AG04449 (cell line): ENCODE results near the gene QRFP.

Source experiments
- CTCF ChIA-PET: fragments of 350-600 bp; formaldehyde crosslinking; extraction: SDS; loops from one replicate; lab custom pipeline; 2021; ENCODE audit warnings: antibody characterized with exemption; lab: Yijun Ruan, JAX
- POLR2A ChIA-PET: fragments of 400-600, 350-600 bp; formaldehyde crosslinking; extraction: SDS; loops from one replicate; lab custom pipeline; 2020; ENCODE audit warnings: antibody characterized with exemption, inconsistent platforms; lab: Yijun Ruan, JAX
- DNase-seq: peaks from one replicate; pipeline ENCODE4 v3.0.0-alpha.2; 2010; ENCODE audit warnings: low read depth, low spot score
- H3K4me3 ChIP-seq: 2 replicates; pipeline ENCODE4 v1.5.1; 2011; ENCODE audit warnings: low read depth, mild to moderate bottlenecking, control low read depth, low read length
- TF ChIP-seq, protein P1 (sequence below): IDR thresholded peaks from one replicate; pipeline ENCODE4 v1.5.1; 2011; ENCODE audit warnings: mild to moderate bottlenecking, moderate library complexity, low read length, control low read depth, inconsistent platforms; ENCODE audit not compliant: insufficient read depth; ENCODE audit errors: missing control alignments

Gene QRFP, protein sequence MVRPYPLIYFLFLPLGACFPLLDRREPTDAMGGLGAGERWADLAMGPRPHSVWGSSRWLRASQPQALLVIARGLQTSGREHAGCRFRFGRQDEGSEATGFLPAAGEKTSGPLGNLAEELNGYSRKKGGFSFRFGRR

DNA sequence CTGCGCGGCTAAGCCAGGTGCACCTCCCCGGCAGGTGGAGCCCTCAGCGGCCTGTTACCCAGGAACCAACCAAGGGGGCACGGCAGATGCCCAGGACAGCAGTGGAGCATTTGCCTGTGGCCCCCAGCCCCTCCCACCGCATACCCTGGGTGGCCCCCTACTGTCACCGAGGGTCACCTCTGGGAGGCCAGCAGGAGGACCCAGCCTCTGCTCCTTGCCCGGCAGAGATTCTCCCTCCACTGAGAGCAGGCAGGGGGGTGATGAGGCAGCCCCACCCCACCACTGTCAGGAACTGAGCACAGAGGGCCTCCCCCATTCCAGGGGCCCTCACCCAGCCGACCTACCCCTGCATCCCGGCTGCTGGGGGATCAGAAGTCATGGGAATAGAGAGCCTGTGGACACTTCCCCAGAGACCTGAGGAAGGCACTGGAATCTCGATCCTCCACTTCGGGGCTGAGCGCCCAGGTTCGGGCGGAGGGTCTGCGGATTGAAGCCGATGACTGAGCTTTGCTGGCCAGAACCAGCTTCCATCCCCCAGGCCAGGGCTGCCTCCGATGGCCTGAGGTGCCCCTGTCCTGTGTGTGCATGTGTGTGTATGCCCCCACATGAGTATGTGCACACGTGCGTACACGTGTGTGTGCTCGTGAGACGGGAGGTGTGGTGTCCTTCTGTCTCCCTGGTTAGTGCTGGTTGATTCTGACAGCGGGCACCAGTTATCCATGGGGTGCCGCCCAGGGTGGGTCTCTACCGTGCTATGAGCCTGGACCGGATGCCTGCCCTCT lies at the start of gene QRFP:
Gene QRFP, minus strand, starts transcription at position 580 of the 782 bp plus-strand sequence. CDS start 2,974 bp downstream, outside the sequence.
- H3K4me3 ChIP-seq = no peak within 1 kb of the TSS
- DNase-seq = no peak
- TF ChIP-seq, protein P1, sequence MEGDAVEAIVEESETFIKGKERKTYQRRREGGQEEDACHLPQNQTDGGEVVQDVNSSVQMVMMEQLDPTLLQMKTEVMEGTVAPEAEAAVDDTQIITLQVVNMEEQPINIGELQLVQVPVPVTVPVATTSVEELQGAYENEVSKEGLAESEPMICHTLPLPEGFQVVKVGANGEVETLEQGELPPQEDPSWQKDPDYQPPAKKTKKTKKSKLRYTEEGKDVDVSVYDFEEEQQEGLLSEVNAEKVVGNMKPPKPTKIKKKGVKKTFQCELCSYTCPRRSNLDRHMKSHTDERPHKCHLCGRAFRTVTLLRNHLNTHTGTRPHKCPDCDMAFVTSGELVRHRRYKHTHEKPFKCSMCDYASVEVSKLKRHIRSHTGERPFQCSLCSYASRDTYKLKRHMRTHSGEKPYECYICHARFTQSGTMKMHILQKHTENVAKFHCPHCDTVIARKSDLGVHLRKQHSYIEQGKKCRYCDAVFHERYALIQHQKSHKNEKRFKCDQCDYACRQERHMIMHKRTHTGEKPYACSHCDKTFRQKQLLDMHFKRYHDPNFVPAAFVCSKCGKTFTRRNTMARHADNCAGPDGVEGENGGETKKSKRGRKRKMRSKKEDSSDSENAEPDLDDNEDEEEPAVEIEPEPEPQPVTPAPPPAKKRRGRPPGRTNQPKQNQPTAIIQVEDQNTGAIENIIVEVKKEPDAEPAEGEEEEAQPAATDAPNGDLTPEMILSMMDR = no peak
- CTCF ChIA-PET = interaction anchor here (2.3 kb wide), 1 partner anchor 150 kb away, joined by 10 read pairs; no protein-coding TSS in a partner anchor
- POLR2A ChIA-PET = no interaction called here

DNA sequence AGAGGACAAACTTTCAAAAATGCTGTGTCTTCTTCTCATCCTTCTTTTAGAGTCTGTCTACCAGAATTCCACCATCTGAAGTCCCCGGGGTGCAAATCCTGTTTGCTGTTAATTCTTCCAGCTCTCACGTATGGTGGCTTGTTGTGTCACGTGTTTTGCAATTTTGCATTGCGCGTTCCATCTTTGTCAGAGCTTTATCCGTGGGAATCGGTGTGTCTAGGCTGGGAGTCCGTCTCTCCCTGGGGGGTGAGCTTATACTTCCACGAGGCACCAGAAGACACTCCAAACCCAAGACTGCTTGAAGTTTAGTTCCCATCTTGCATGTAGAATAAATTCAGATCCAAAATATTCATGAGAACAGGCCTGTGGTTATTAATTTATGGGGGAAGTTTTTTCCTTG lies 48.6 kb upstream of the QRFP start:
- TF ChIP-seq, protein P1 = no peak
- ChIA-PET POLR2A (no interaction called here), CTCF (interaction anchor here (0.7 to 1.7 kb wide), 2 partner anchors 8 to 238 kb away, joined by 3 to 5 read pairs; no protein-coding TSS in a partner anchor)
- DNase-seq = no peak
- no peak overlapping the region for H3K4me3 ChIP-seq

DNA sequence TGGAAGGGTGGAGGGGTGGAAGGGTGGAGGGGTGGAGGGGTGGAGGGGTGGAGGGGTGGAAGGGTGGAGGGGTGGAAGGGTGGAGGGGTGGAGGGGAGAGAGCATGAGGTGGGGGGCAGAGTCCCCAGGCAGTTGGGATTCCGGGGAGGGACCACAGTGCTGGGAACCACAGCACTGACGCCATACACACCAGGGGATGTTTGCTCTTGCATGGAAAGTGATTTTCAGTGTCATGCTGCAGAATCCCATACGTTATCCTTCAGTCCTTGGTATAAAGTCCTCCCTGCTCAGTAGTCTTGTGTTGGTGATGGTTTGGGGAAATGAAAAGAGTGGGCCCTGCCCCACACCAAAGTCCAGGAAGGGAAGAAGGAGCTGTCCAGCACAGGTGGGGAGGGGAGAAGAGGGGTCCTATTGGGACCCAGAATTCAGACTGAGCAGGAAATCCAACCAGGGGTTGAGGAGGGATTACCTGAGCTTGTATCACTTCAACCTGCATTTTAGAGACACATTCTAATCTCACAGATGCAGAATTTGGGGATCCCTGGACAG lies 48.0 kb upstream of the QRFP start:
- ChIA-PET CTCF (interaction anchor here (0.7 to 1.7 kb wide), 4 partner anchors 9 to 238 kb away, joined by 3 to 5 read pairs (median 3); no protein-coding TSS in a partner anchor), POLR2A (no interaction called here)
- DNase-seq = no peak
- TF ChIP-seq, protein P1 = no peak
- H3K4me3 ChIP-seq = no peak overlapping the region

DNA sequence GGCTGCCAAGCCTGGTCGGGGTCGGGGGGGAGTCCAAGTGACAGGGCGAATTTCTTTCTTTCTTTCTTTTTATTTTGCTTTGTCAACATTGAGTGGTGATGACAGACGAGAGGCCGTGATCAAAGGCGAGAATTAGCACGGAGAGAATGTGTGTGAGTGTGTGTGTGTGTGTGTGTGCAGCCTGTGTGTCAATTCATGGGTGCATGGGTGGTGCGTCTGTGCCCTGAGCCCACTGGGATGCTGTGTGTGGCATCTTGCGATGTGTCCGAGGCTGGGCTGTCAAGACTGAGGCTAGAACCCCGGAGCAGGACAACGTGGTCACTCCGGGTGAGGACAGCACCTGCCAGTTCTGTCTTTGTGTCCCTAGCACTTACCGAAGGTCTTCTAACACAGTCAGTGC lies 47.2 kb upstream of the QRFP start:
- POLR2A ChIA-PET = no interaction called here
- TF ChIP-seq, protein P1 = no peak
- DNase-seq = no peak
- CTCF ChIA-PET = interaction anchor here (1.2 to 2.3 kb wide), 6 partner anchors 15 to 237 kb away, joined by 3 to 9 read pairs (median 7); no protein-coding TSS in a partner anchor
- H3K4me3 ChIP-seq = no peak overlapping the region

DNA sequence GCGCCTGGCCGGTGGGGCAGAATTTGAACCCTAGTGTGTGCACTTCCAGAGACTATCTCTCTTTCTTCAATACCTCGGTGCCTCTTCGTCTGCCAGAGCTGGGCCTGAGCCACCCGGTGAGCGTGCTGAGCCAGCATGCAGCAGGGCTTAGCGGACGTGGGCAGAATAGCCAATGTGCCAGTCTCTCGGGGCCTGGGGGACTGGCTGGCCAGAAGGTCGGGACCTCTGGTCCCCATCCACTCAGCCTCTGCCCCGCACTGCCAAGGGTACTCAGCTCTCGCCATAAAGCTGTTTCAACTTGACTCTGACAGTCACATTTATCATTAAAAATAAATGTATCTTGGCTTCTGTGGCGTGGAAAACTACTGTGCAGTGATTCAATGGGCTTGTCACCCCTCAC lies 46.6 kb upstream of the QRFP start:
- TF ChIP-seq, protein P1 = no peak
- H3K4me3 ChIP-seq = no peak overlapping the region
- CTCF ChIA-PET = interaction anchor here (0.6 to 2.3 kb wide), 9 partner anchors 9 to 236 kb away, joined by 3 to 9 read pairs (median 4); no protein-coding TSS in a partner anchor
- no peak for DNase-seq
- POLR2A ChIA-PET = no interaction called here

DNA sequence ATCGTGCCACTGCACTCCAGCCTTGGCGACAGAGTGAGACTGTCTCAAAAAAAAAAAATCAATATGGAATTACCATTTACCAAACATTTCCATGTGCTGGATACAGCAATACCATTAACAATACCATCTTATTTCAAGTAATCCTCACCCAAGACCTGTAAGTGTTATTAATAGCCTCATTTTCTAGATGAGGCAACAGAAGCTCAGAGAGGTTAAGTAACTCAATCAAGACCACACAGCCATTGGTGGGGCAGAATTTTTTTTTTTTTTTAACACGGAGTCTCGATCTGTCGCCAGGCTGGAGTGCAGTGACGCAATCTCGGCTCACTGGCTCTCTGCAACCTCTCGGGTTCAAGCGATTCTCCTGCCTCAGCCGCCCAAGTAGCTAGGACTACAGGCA lies 46.1 kb upstream of the QRFP start:
- DNase-seq = no peak
- ChIA-PET POLR2A (no interaction called here), CTCF (interaction anchor here (0.6 to 2.3 kb wide), 9 partner anchors 9 to 241 kb away, joined by 3 to 9 read pairs (median 5); no protein-coding TSS in a partner anchor)
- TF ChIP-seq, protein P1 = no peak
- no peak overlapping the region for H3K4me3 ChIP-seq
